HepG2 (cell line): ENCODE data around the gene OXLD1. TPM values are rescaled to one million over a fixed set of nuclear protein-coding genes. Genes with fewer than 3 reads are reported as not detected.
A peak's percentile ranks its signal among the peaks of the same experiment; 100 is the strongest.

Experiments
- AKAP8 ChIP-seq: sonication (generic); formaldehyde crosslinking; IDR thresholded peaks from 2 replicates; pipeline ENCODE4 v1.5.1; 2020; ENCODE audit warnings: mild to moderate bottlenecking, missing genetic modification reagents
- DMAP1 ChIP-seq: IDR thresholded peaks from 2 replicates; pipeline ENCODE4 v1.6.1; 2016
- GATAD1 ChIP-seq: IDR thresholded peaks from 2 replicates; pipeline ENCODE4 v1.6.1; 2016; ENCODE audit warnings: missing genetic modification reagents, missing compliant biosample characterization
- IRF2 ChIP-seq: IDR thresholded peaks from 2 replicates; pipeline ENCODE4 v1.6.1; 2018; ENCODE audit warnings: missing genetic modification reagents, missing compliant biosample characterization
- NFE2 ChIP-seq: sonication (generic); formaldehyde crosslinking; IDR thresholded peaks from 2 replicates; pipeline ENCODE4 v1.4.0; 2020; ENCODE audit warnings: missing genetic modification reagents
- SMAD9 ChIP-seq: sonication (generic); formaldehyde crosslinking; IDR thresholded peaks from 2 replicates; pipeline ENCODE4 v1.5.1; 2020; ENCODE audit warnings: mild to moderate bottlenecking, missing genetic modification reagents
- THYN1 ChIP-seq: sonication (generic); formaldehyde crosslinking; IDR thresholded peaks from 2 replicates; pipeline ENCODE4 v1.8.1; 2023; ENCODE audit warnings: low read depth, mild to moderate bottlenecking, moderate library complexity, missing genetic modification reagents, borderline replicate concordance
- ZBTB3 ChIP-seq: sonication (generic); formaldehyde crosslinking; IDR thresholded peaks from 2 replicates; pipeline ENCODE4 v1.4.0; 2020; ENCODE audit warnings: low read depth, mild to moderate bottlenecking, moderate library complexity, missing genetic modification reagents, borderline replicate concordance
- ZNF207 ChIP-seq: fragments of 450-650 bp; IDR thresholded peaks from 2 replicates; pipeline ENCODE4 v1.6.1; 2016; ENCODE audit warnings: antibody characterized with exemption, borderline replicate concordance
- ZNF30 ChIP-seq: sonication (generic); formaldehyde crosslinking; IDR thresholded peaks from 2 replicates; pipeline ENCODE4 v1.5.0; 2020; ENCODE audit warnings: mild to moderate bottlenecking, missing genetic modification reagents
- ZZZ3 ChIP-seq: sonication (generic); formaldehyde crosslinking; IDR thresholded peaks from 2 replicates; pipeline ENCODE4 v1.4.0; 2020; ENCODE audit warnings: missing genetic modification reagents, mild to moderate bottlenecking, borderline replicate concordance
- polyA plus RNA-seq, 8 experiments: library from polyadenylated mRNA; depleted of rRNA in 3 of 8; stranded (reverse) in 7 of 8; unstranded in 1 of 8; fragments of >200 nt; fragmentation: Illumina TruSeq in 4 of 8; extraction: Trizol in 4 of 8; gene quantifications; 2 replicates each; pipeline versions ENCODE4 v1.2.1 to v1.2.3, GENCODE V29; 2011 to 2016; ENCODE audit warnings: low read depth in 4 of 8, missing spikeins in 1 of 8, mixed read lengths in 1 of 8; ENCODE audit not compliant: insufficient read depth in 1 of 8
- total RNA-seq, 5 experiments: library from RNA; depleted of rRNA; stranded (reverse); fragments of >200 nt; fragmentation: Illumina TruSeq; extraction: Trizol; gene quantifications; 2 replicates each; pipeline ENCODE4 v1.2.3, GENCODE V29; 2016; ENCODE audit warnings: low read depth in 1 of 5
- TF ChIP-seq, protein P1 (sequence below): sonication (generic); formaldehyde crosslinking; IDR thresholded peaks from 2 replicates; pipeline ENCODE4 v1.4.0; 2020; ENCODE audit warnings: mild to moderate bottlenecking, low read depth, missing genetic modification reagents
- TF ChIP-seq, protein P2 (sequence below): sonication (generic); formaldehyde crosslinking; IDR thresholded peaks from 2 replicates; pipeline ENCODE4 v1.4.0; 2020; ENCODE audit warnings: missing genetic modification reagents
- TF ChIP-seq, protein P3 (sequence below): sonication (generic); formaldehyde crosslinking; IDR thresholded peaks from 2 replicates; pipeline ENCODE4 v1.8.0; 2022; ENCODE audit warnings: missing genetic modification reagents, mild to moderate bottlenecking, borderline replicate concordance
- TF ChIP-seq, protein P4 (sequence below): sonication (generic); formaldehyde crosslinking; conservative IDR thresholded peaks from 2 replicates; pipeline ENCODE4 v1.8.0; 2022; ENCODE audit warnings: mild to moderate bottlenecking, moderate library complexity, missing genetic modification reagents
- TF ChIP-seq, protein P5 (sequence below): IDR thresholded peaks from 2 replicates; pipeline ENCODE4 v1.6.1; 2012; ENCODE audit warnings: inconsistent platforms
- TF ChIP-seq, protein P6 (sequence below): sonication (generic); formaldehyde crosslinking; IDR thresholded peaks from 2 replicates; pipeline ENCODE4 v1.4.0; 2020; ENCODE audit warnings: missing genetic modification reagents

Gene OXLD1
- total and polyA plus RNA-seq, 2 of the 13 experiments (the other 11 are each of a cell fraction or from before 2014, with no cell fraction given) = 27.1 to 37.5 TPM

DNA sequence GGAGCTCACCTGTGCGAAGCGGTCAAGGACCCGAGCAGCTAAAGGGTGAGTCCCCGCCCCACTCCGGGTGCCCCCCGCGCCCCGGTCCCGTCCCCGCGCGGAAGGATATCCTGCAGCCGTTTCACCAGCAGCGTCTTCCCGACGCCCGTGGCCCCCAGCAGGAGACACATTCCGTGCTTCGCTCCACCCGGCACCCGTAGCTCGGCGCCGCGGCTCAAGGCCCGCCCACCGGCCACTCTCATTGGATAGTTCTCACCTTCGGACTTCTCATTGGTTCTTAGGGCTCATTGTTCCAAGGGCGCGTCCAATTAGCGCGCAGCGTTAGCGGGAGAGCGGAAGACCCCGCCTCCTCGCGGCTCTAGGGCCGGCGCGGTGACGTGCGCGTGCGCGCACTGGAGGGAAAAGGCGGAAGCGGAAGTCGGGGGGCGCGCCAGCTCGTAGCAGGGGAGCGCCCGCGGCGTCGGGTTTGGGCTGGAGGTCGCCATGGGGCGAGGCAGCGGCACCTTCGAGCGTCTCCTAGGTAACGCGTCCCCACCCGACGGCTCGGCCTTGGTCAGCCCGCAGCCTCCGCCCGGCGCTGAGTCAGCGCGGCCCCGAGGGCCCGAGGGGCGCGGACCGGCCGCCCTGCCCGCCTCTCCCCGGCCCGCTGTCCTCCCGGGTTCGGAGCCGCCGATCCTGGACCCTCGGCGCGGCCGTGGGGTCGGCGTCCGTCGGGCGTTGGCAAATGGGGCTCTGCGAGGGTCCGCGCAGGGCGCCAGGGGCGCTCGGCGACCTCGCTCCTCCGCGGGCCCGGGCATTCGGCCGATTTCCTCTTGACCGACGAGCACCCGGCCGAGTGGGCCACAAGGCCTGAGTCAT is 17.4 kb upstream of the OXLD1 start, which contains the start of the genes ARL16 and HGS (continued):
- TF ChIP-seq, protein P1, sequence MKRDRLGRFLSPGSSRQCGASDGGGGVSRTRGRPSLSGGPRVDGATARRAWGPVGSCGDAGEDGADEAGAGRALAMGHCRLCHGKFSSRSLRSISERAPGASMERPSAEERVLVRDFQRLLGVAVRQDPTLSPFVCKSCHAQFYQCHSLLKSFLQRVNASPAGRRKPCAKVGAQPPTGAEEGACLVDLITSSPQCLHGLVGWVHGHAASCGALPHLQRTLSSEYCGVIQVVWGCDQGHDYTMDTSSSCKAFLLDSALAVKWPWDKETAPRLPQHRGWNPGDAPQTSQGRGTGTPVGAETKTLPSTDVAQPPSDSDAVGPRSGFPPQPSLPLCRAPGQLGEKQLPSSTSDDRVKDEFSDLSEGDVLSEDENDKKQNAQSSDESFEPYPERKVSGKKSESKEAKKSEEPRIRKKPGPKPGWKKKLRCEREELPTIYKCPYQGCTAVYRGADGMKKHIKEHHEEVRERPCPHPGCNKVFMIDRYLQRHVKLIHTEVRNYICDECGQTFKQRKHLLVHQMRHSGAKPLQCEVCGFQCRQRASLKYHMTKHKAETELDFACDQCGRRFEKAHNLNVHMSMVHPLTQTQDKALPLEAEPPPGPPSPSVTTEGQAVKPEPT (CRISPR knock-in tag) = no peak
- peak; percentile 46; the same call in 1 of the 2 replicates for TF ChIP-seq DMAP1 (CRISPR knock-in tag)
- TF ChIP-seq, protein P2, sequence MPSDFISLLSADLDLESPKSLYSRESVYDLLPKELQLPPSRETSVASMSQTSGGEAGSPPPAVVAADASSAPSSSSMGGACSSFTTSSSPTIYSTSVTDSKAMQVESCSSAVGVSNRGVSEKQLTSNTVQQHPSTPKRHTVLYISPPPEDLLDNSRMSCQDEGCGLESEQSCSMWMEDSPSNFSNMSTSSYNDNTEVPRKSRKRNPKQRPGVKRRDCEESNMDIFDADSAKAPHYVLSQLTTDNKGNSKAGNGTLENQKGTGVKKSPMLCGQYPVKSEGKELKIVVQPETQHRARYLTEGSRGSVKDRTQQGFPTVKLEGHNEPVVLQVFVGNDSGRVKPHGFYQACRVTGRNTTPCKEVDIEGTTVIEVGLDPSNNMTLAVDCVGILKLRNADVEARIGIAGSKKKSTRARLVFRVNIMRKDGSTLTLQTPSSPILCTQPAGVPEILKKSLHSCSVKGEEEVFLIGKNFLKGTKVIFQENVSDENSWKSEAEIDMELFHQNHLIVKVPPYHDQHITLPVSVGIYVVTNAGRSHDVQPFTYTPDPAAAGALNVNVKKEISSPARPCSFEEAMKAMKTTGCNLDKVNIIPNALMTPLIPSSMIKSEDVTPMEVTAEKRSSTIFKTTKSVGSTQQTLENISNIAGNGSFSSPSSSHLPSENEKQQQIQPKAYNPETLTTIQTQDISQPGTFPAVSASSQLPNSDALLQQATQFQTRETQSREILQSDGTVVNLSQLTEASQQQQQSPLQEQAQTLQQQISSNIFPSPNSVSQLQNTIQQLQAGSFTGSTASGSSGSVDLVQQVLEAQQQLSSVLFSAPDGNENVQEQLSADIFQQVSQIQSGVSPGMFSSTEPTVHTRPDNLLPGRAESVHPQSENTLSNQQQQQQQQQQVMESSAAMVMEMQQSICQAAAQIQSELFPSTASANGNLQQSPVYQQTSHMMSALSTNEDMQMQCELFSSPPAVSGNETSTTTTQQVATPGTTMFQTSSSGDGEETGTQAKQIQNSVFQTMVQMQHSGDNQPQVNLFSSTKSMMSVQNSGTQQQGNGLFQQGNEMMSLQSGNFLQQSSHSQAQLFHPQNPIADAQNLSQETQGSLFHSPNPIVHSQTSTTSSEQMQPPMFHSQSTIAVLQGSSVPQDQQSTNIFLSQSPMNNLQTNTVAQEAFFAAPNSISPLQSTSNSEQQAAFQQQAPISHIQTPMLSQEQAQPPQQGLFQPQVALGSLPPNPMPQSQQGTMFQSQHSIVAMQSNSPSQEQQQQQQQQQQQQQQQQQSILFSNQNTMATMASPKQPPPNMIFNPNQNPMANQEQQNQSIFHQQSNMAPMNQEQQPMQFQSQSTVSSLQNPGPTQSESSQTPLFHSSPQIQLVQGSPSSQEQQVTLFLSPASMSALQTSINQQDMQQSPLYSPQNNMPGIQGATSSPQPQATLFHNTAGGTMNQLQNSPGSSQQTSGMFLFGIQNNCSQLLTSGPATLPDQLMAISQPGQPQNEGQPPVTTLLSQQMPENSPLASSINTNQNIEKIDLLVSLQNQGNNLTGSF (CRISPR knock-in tag) = peak; percentile 85
- TF ChIP-seq IRF2 (CRISPR knock-in tag) = peak; percentile 43; the same call in 1 of the 2 replicates
- TF ChIP-seq, protein P3, sequence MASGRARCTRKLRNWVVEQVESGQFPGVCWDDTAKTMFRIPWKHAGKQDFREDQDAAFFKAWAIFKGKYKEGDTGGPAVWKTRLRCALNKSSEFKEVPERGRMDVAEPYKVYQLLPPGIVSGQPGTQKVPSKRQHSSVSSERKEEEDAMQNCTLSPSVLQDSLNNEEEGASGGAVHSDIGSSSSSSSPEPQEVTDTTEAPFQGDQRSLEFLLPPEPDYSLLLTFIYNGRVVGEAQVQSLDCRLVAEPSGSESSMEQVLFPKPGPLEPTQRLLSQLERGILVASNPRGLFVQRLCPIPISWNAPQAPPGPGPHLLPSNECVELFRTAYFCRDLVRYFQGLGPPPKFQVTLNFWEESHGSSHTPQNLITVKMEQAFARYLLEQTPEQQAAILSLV (CRISPR knock-in tag) = no peak
- no peak for TF ChIP-seq NFE2 (CRISPR knock-in tag)
- no peak for TF ChIP-seq AKAP8 (CRISPR knock-in tag)
- no peak for TF ChIP-seq ZNF30
- 0 out of 2 replicates have a peak, but pooled peaks have one; percentile 49 for TF ChIP-seq ZBTB3 (CRISPR knock-in tag)
- TF ChIP-seq, protein P4, sequence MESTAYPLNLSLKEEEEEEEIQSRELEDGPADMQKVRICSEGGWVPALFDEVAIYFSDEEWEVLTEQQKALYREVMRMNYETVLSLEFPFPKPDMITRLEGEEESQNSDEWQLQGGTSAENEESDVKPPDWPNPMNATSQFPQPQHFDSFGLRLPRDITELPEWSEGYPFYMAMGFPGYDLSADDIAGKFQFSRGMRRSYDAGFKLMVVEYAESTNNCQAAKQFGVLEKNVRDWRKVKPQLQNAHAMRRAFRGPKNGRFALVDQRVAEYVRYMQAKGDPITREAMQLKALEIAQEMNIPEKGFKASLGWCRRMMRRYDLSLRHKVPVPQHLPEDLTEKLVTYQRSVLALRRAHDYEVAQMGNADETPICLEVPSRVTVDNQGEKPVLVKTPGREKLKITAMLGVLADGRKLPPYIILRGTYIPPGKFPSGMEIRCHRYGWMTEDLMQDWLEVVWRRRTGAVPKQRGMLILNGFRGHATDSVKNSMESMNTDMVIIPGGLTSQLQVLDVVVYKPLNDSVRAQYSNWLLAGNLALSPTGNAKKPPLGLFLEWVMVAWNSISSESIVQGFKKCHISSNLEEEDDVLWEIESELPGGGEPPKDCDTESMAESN (CRISPR knock-in tag) = peak; percentile 18; the same call in 1 of the 2 replicates
- TF ChIP-seq SMAD9 (CRISPR knock-in tag) = no peak
- TF ChIP-seq, protein P5, sequence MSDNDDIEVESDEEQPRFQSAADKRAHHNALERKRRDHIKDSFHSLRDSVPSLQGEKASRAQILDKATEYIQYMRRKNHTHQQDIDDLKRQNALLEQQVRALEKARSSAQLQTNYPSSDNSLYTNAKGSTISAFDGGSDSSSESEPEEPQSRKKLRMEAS = peak; percentile 76
- peak; percentile 68 for TF ChIP-seq ZZZ3
- no peak for TF ChIP-seq THYN1 (CRISPR knock-in tag)
- TF ChIP-seq, protein P6, sequence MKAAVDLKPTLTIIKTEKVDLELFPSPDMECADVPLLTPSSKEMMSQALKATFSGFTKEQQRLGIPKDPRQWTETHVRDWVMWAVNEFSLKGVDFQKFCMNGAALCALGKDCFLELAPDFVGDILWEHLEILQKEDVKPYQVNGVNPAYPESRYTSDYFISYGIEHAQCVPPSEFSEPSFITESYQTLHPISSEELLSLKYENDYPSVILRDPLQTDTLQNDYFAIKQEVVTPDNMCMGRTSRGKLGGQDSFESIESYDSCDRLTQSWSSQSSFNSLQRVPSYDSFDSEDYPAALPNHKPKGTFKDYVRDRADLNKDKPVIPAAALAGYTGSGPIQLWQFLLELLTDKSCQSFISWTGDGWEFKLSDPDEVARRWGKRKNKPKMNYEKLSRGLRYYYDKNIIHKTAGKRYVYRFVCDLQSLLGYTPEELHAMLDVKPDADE (CRISPR knock-in tag) = peak; percentile 60; the same call in 1 of the 2 replicates
- TF ChIP-seq ZNF207 = no peak
- peak; percentile 95 for TF ChIP-seq GATAD1 (CRISPR knock-in tag)
